ENCODE results near the gene ROR2. TPM values are rescaled to one million over a fixed set of nuclear protein-coding genes. Genes with fewer than 3 reads are reported as not detected.
A peak's percentile ranks its signal among the peaks of the same experiment; 100 is the strongest.

ROR2 gene
- total and polyA plus RNA-seq, 2 of the 13 experiments (the other 11 are each of a cell fraction or from before 2014, with no cell fraction given) = not detected

- no peaks in the 10 kb centered on the region for H4K20me1 ChIP-seq (ENCODE audit: insufficient read depth, low read length)
- no peak for DNase-seq (ENCODE audit: low spot score)
- no peaks in the 10 kb centered on the region for H3K4me1 ChIP-seq (ENCODE audit: insufficient read depth, low read length)
- no peak overlapping the region for H3K9ac ChIP-seq (ENCODE audit: insufficient read depth, low read depth, low read length)
- H3K36me3 ChIP-seq (replicated peaks in 1 of 2; ENCODE audit: control insufficient read depth in 1 of 2, insufficient read depth in 2 of 2, low read length in 2 of 2) = no peaks in the 10 kb centered on the region
- no peak overlapping the region for H2AFZ ChIP-seq (ENCODE audit: low read length)
- TF ChIP-seq MAFF (IDR thresholded peaks at IDR 0.05; ENCODE audit: low read depth, low read length) (peak; percentile 26; the same call in 1 of the 2 replicates), MAFK (conservative IDR thresholded peaks at IDR 0.05 in 1 of 2, IDR thresholded peaks at IDR 0.05 in 1 of 2; ENCODE audit: low read length in 2 of 2) (peak in 1 of 2 experiments; percentile 61; a peak in 2 of 4 replicates), RORA (CRISPR knock-in tag; IDR thresholded peaks at IDR 0.05) (no peak)
- ATAC-seq = no peak
- POLR2A ChIA-PET = no interaction called here
- FAIRE-seq = no peak
- BruUV-seq (replicated peaks) = no TSS peak
- no peaks in the 10 kb centered on the region for H3K9me3 ChIP-seq (ENCODE audit: low read length)
- intact Hi-C loops (cut with micrococcal nuclease; ENCODE audit: unreplicated experiment) = no loop called here
- H3K4me3 ChIP-seq (replicated peaks in 1 of 3; ENCODE audit: insufficient read depth in 1 of 3, low read depth in 2 of 3, low read length in 3 of 3) = no peak overlapping the region
- H3K27ac ChIP-seq (ENCODE audit: extremely low read length, insufficient read depth, low read length) = no peak overlapping the region
- no peak overlapping the region for H3K4me2 ChIP-seq (ENCODE audit: low read depth, low read length)
- CTCF ChIA-PET (ENCODE audit: low intra/inter-chr PET ratio, low total read pairs) = no interaction called here
- H3K27me3 ChIP-seq (ENCODE audit: control insufficient read depth in 1 of 2, insufficient read depth in 2 of 2, low read length in 2 of 2) = peaks cover 0 to 14% of the 10 kb centered on the region in 2 experiments; a peak in 1 of 5 replicates
- WGBS (ENCODE audit: low lambda C conversion rate) = 23% methylated on average over 3 of the region's 3 CpGs
- H3K79me2 ChIP-seq (ENCODE audit: insufficient read depth, low read length) = no peaks in the 10 kb centered on the region
- in situ Hi-C loops (cut with HindIII; ENCODE audit: extremely low pct_ligation_motif_present, low pct_unique_long_range_greater_than_20kb) = no loop called here
These were observed 350.5 kb downstream of the ROR2 start for GRCh38 chr9:91599564-91599963.

- Histone ChIP-seq H4K20me1 (ENCODE audit: insufficient read depth, low read length) (no peaks in the 10 kb centered on the region), H3K4me3 (replicated peaks in 1 of 3; ENCODE audit: insufficient read depth in 1 of 3, low read depth in 2 of 3, low read length in 3 of 3) (no peak overlapping the region), H3K79me2 (ENCODE audit: insufficient read depth, low read length) (no peaks in the 10 kb centered on the region), H3K9me3 (ENCODE audit: low read length) (no peaks in the 10 kb centered on the region), H3K4me1 (ENCODE audit: insufficient read depth, low read length) (no peaks in the 10 kb centered on the region), H3K36me3 (replicated peaks in 1 of 2; ENCODE audit: control insufficient read depth in 1 of 2, insufficient read depth in 2 of 2, low read length in 2 of 2) (no peaks in the 10 kb centered on the region), H3K27ac (ENCODE audit: extremely low read length, insufficient read depth, low read length) (no peak overlapping the region), H3K27me3 (ENCODE audit: control insufficient read depth in 1 of 2, insufficient read depth in 2 of 2, low read length in 2 of 2) (peaks cover 4 to 38% of the 10 kb centered on the region in 2 experiments; a peak in 3 of 5 replicates), H3K9ac (ENCODE audit: insufficient read depth, low read depth, low read length) (no peak overlapping the region), H2AFZ (ENCODE audit: low read length) (no peak overlapping the region), H3K4me2 (ENCODE audit: low read depth, low read length) (no peak overlapping the region)
- ChIA-PET POLR2A (no interaction called here), CTCF (ENCODE audit: low intra/inter-chr PET ratio, low total read pairs) (no interaction called here)
- intact Hi-C loops (cut with micrococcal nuclease; ENCODE audit: unreplicated experiment) = no loop called here
- 4% methylated on average over 3 of the region's 3 CpGs for WGBS (ENCODE audit: low lambda C conversion rate)
- no TSS peak for BruUV-seq (replicated peaks)
- no peak for DNase-seq (ENCODE audit: low spot score)
- no peak for ATAC-seq
- in situ Hi-C loops (cut with HindIII; ENCODE audit: extremely low pct_ligation_motif_present, low pct_unique_long_range_greater_than_20kb) = no loop called here
- no peak for FAIRE-seq
- no peak for TF ChIP-seq MNT (IDR thresholded peaks at IDR 0.05)
- no peak for TF ChIP-seq ZNF577 (CRISPR knock-in tag; IDR thresholded peaks at IDR 0.05; ENCODE audit: borderline replicate concordance, low read depth)
- TF ChIP-seq ZSCAN20 (CRISPR knock-in tag; IDR thresholded peaks at IDR 0.05; ENCODE audit: borderline replicate concordance) = no peak
- no peak for TF ChIP-seq MEIS1 (CRISPR knock-in tag; IDR thresholded peaks at IDR 0.05; ENCODE audit: borderline replicate concordance)
- TF ChIP-seq HCFC1 (IDR thresholded peaks at IDR 0.05; ENCODE audit: low read depth, low read length) = no peak
- TF ChIP-seq HES4 (CRISPR knock-in tag; IDR thresholded peaks at IDR 0.05; ENCODE audit: borderline replicate concordance) = no peak
- TF ChIP-seq CBX2 (IDR thresholded peaks at IDR 0.05; ENCODE audit: low read depth, low read length) = no peak
- TF ChIP-seq CBX2 (CRISPR knock-in tag; IDR thresholded peaks at IDR 0.05; ENCODE audit: low read depth) = no peak
- TF ChIP-seq MLLT10 (CRISPR knock-in tag; IDR thresholded peaks at IDR 0.05) = no peak
These were observed 358.4 kb downstream of the ROR2 start for GRCh38 chr9:91591627-91592026.
